Skeletal muscle tissue (tissue), 4 donors: ENCODE measurements around the gene SPIN1. TPM values are rescaled to one million over a fixed set of nuclear protein-coding genes. Genes with fewer than 3 reads are reported as not detected.

ENCODE experiments used
- H3K27ac ChIP-seq: one replicate; pipeline ENCODE4 v1.7.0; 2013; ENCODE audit warnings: mild to moderate bottlenecking, low read depth, low read length, inconsistent platforms
- H3K27me3 ChIP-seq, 3 donors: one replicate each; pipeline ENCODE4 v1.7.0; 2013; ENCODE audit warnings: low read length in 3 of 3; ENCODE audit not compliant: control insufficient read depth in 3 of 3, insufficient read depth in 3 of 3
- H3K36me3 ChIP-seq, 3 donors: one replicate each; pipeline ENCODE4 v1.7.0; 2013; ENCODE audit warnings: low read length in 3 of 3; ENCODE audit not compliant: control insufficient read depth in 3 of 3, insufficient read depth in 3 of 3
- H3K4me1 ChIP-seq, 3 donors: one replicate each; pipeline ENCODE4 v1.7.0; 2013; ENCODE audit warnings: low read length in 3 of 3, mild to moderate bottlenecking in 3 of 3; ENCODE audit not compliant: control insufficient read depth in 3 of 3, insufficient read depth in 3 of 3
- H3K4me3 ChIP-seq, 3 donors: one replicate each; pipeline ENCODE4 v1.7.0; 2013; ENCODE audit warnings: low read length in 3 of 3
- H3K9ac ChIP-seq, 3 donors: one replicate each; pipeline ENCODE4 v1.7.0; 2013; ENCODE audit warnings: low read length in 3 of 3, mild to moderate bottlenecking in 3 of 3, moderate library complexity in 2 of 3, low read depth in 1 of 3
- H3K9me3 ChIP-seq, 3 donors: one replicate each; pipeline ENCODE4 v1.7.0; 2013; ENCODE audit warnings: low read length in 3 of 3; ENCODE audit not compliant: control insufficient read depth in 3 of 3
- total RNA-seq: library from RNA; depleted of rRNA; stranded (reverse); fragments of >200 nt; gene quantifications from one replicate; pipeline ENCODE4 v1.2.3, GENCODE V29; 2014
- donor health status: Osteomylitis.

The SPIN1 gene
- total RNA-seq, 1 donor from 2014 or later, result 60.5 TPM

DNA sequence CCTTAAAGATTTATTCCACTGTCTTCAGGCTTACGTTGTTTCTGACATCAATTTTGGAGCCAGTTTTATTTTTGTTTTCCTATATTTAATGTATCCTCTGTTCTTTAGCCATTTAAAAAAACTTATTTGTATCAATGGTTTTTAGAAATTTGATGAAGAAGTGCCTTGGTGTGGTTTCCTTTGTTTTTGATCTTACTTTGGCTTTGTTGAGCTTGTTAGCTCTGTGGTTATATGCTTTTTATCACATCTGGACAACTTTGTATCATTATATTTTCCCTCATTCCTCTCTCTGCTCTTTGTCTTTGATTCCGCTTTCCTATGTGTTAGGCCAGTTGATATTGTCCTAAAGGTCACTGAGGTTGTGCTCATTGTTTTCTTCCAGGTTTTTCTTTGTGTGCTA is 58.5 kb downstream of the SPIN1 start:
- peaks cover 0 to 5% (median 2%) of the 10 kb centered on the region in 3 donors for H3K36me3 ChIP-seq
- no peak overlapping the region for H3K4me3 ChIP-seq
- no peaks in the 10 kb centered on the region for H3K4me1 ChIP-seq
- H3K27me3 ChIP-seq, result no peaks in the 10 kb centered on the region
- no peaks in the 10 kb centered on the region for H3K9me3 ChIP-seq
- no peak overlapping the region for H3K9ac ChIP-seq
- H3K27ac ChIP-seq, result no peak overlapping the region

DNA sequence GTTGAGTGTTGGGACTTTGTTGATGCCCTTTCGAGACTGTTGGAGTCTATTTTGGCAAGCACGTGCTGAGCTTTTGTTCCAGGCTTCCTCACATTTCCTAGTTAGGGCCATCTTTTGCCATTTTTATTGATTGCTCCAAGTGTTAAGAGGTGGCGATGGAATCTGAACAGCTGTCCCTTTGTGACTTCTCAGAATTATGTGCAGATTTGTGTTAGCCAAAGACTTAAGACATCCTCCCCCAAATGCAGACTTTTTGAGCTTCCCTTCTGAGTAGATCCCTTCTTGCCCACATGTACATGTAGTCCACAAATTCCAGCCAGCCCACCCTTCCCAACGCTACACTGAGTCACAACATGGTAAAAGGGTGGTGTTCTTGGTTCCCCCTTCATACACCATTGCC is 59.2 kb downstream of the SPIN1 start:
- peaks cover 0 to 5% (median 2%) of the 10 kb centered on the region in 3 donors for H3K36me3 ChIP-seq
- H3K4me1 ChIP-seq, result no peaks in the 10 kb centered on the region
- no peaks in the 10 kb centered on the region for H3K27me3 ChIP-seq
- H3K27ac ChIP-seq, result no peak overlapping the region
- no peak overlapping the region for H3K9ac ChIP-seq
- no peaks in the 10 kb centered on the region for H3K9me3 ChIP-seq
- H3K4me3 ChIP-seq, result no peak overlapping the region

DNA sequence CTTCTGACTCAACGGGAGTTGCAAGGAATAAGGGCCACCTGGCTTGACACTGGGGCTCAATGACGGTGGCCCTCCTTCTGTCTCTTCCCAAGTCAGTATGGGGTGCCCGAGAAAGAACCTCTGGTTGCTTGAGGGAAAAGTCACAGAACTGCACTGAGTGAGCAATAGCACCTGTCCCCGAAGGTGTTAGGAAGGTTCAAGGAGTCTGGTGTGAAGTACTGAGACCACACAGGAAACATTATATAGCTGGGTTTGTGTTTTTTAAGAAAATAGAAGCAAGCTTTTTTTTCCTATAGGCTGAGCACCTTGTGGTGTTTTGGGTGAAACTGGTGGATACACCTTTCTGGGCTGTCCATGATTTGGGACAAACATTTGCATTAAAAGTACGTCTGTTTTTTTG is 62.9 kb downstream of the SPIN1 start:
- Histone ChIP-seq H3K27ac (no peak overlapping the region), H3K4me3 (no peak overlapping the region), H3K27me3 (no peaks in the 10 kb centered on the region), H3K9ac (no peak overlapping the region), H3K36me3 (peaks cover 0 to 5% (median 2%) of the 10 kb centered on the region in 3 donors), H3K4me1 (no peaks in the 10 kb centered on the region), H3K9me3 (no peaks in the 10 kb centered on the region)

DNA sequence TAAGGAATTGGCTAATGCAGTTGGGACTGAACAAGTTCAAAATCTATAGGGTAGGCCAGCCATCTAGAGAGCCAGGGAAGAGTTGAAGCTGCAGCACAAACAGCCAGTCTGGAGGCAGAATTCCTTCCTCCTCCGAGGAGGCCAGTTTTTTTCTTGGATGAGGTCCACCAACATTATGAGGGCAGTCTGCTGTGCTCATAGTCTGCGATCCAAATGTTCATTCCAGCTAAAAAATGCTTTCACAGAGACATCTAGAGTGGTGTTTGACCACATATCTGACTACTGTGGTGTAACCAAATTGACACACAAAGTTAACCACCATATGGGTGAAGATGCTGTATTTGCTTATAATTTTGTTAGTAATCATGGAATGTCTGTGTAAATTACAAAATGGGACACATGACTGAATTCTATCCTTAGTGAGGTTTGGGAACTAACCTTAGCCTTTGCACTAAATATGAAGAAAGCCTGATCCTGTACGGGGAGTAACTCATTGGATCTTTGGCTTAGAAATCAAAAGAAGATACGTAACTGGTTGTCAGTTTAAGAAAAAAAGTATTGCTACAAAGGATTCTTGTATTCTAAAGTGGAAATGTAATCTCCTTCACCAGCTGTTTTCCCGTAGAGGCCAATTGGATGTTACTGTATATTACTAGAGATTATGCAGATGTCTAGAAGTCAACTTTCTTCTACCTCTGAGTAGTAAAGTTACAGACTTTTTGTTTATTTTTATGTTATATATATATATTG is 70.6 kb downstream of the SPIN1 start:
- Histone ChIP-seq H3K9me3 (no peaks in the 10 kb centered on the region), H3K4me1 (no peaks in the 10 kb centered on the region), H3K27ac (no peak overlapping the region), H3K36me3 (peaks cover 0 to 2% (median 0%) of the 10 kb centered on the region in 3 donors), H3K9ac (no peak overlapping the region), H3K27me3 (no peaks in the 10 kb centered on the region), H3K4me3 (no peak overlapping the region)

DNA sequence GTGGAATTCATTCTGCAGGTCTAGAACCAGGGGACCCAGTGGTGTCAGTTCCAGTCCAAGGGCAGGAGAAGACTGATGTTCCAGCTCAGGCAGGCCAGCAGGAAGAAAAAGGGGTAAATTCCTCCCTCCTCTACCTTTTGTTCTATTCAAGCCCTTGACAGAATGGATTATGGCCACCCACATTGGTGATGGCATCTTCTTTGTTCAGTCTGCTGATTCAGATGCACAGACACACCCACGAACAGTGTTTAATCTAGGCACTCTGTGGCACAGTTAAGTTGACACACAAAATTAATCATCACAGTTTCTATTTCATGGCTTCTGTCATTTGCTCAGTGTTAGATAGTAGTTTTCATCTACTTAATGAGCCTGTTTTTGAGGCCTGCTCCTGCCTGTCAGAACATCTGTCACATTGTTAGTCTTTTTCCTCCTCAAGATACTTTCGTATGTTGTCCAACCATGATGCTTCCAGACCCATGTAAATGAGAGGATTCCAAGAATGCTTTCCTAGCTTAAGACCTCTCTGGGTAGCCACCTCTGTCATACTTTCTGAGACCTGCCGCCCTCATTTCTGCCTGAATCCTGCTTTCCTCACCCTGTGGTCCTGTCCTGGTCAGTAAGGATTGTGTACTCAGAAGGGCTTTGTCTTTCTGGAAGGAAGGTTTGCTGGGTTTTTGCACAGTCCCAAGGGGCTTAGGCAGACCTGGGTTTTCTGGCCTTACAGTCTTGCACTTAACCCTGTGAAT is 72.5 kb downstream of the SPIN1 start:
- no peaks in the 10 kb centered on the region for H3K27me3 ChIP-seq
- H3K4me3 ChIP-seq, result no peak overlapping the region
- no peaks in the 10 kb centered on the region for H3K4me1 ChIP-seq
- H3K9ac ChIP-seq, result no peak overlapping the region
- no peak overlapping the region for H3K27ac ChIP-seq
- peaks cover 0 to 2% (median 0%) of the 10 kb centered on the region in 3 donors for H3K36me3 ChIP-seq
- H3K9me3 ChIP-seq, result no peaks in the 10 kb centered on the region

- H3K9ac ChIP-seq, result no peak overlapping the region
- H3K36me3 ChIP-seq, result no peaks in the 10 kb centered on the region
- no peak overlapping the region for H3K27ac ChIP-seq
- H3K27me3 ChIP-seq, result no peaks in the 10 kb centered on the region
- no peaks in the 10 kb centered on the region for H3K4me1 ChIP-seq
- no peaks in the 10 kb centered on the region for H3K9me3 ChIP-seq
- no peak overlapping the region for H3K4me3 ChIP-seq
These were observed 73.9 kb downstream of the SPIN1 start for GRCh38 chr9:88462191-88462590.

DNA sequence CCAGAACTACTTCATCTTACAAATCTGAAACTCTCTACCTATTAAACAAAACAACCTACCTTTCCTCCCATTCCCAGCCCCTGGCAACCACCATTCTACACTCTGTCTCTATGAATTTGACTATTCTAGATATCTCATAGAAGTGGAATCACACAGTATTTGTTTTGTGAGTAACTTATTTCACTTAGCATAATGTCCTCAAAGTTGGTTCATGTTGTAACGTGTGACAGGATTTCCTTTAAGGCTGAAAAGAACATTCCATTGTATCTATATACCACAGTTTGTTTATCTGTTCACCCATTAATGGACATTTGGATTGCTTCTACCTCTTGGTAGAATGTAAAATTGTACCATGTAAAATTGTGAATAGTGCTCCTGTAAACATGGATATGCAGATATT is 76.6 kb downstream of the SPIN1 start:
- peaks cover 0 to 3% (median 0%) of the 10 kb centered on the region in 3 donors for H3K36me3 ChIP-seq
- H3K9me3 ChIP-seq, result no peaks in the 10 kb centered on the region
- H3K9ac ChIP-seq, result no peak overlapping the region
- no peaks in the 10 kb centered on the region for H3K27me3 ChIP-seq
- H3K4me3 ChIP-seq, result no peak overlapping the region
- no peaks in the 10 kb centered on the region for H3K4me1 ChIP-seq
- no peak overlapping the region for H3K27ac ChIP-seq

- Histone ChIP-seq H3K9me3 (no peaks in the 10 kb centered on the region), H3K27ac (no peak overlapping the region), H3K36me3 (peaks cover 0 to 3% (median 0%) of the 10 kb centered on the region in 3 donors), H3K27me3 (no peaks in the 10 kb centered on the region), H3K4me3 (no peak overlapping the region), H3K4me1 (no peaks in the 10 kb centered on the region), H3K9ac (no peak overlapping the region)
These were observed 80.0 kb downstream of the SPIN1 start for GRCh38 chr9:88468226-88468625.

DNA sequence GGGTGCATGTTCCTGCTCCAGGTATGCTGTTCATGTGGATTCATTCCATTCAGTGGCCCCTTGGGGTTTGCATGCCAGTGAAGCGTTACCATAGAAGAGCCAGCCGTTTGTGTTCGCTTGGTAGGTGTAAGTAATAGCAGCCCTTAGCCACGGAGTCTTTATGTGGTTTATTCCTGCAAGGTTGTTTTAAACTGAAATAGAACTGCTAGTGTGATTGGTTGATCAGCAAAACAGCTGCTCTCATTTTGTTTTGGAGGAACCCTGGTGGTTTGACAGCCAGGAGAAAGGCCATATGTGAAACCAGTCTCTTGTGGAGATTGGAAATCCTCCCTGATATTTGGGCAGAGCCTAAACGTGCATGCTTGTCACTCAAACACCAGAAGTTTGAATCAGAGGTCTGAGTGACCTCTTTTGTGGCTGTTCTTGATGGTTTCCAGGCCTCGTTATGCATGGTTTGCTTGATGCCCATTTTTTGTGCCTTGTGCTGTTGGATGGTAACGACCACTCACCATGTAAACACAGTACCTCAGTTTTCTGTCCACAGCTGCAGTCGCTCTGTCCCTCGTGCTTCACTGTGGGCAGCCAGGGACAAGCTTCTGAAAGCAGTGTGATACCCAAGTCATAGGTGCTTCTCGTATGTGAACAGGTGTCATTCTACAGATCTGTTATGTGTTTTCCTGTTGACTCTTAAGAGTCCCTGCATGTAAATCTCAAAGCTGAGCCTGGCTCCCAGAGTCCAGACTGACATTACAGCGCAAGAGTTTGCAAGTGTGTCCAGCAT is 88.4 kb downstream of the SPIN1 start:
- H3K27ac ChIP-seq, result no peak overlapping the region
- no peak overlapping the region for H3K4me3 ChIP-seq
- no peaks in the 10 kb centered on the region for H3K27me3 ChIP-seq
- no peaks in the 10 kb centered on the region for H3K4me1 ChIP-seq
- peaks cover 0 to 3% (median 0%) of the 10 kb centered on the region in 3 donors for H3K36me3 ChIP-seq
- H3K9ac ChIP-seq, result no peak overlapping the region
- H3K9me3 ChIP-seq, result no peaks in the 10 kb centered on the region
